T47D (cell line): ENCODE results near the gene SYT8.

Experiments
- DNase-seq, 2 experiments: peaks; one replicate each; pipeline versions ENCODE4 v3.0.0 to v3.0.0-alpha.2; 2011 to 2012; ENCODE audit warnings: low read depth in 1 of 2, low spot score in 1 of 2
- JUND ChIP-seq: IDR thresholded peaks from 2 replicates; pipeline ENCODE4 v1.6.1; 2012; ENCODE audit warnings: low read depth
- in situ Hi-C: cut with HindIII; loops from 2 replicates; pipeline ENCODE4 v1.10.0; 2016; ENCODE audit warnings: low sequenced_read_pairs, low pct_unique_long_range_greater_than_20kb

SYT8 gene

DNA sequence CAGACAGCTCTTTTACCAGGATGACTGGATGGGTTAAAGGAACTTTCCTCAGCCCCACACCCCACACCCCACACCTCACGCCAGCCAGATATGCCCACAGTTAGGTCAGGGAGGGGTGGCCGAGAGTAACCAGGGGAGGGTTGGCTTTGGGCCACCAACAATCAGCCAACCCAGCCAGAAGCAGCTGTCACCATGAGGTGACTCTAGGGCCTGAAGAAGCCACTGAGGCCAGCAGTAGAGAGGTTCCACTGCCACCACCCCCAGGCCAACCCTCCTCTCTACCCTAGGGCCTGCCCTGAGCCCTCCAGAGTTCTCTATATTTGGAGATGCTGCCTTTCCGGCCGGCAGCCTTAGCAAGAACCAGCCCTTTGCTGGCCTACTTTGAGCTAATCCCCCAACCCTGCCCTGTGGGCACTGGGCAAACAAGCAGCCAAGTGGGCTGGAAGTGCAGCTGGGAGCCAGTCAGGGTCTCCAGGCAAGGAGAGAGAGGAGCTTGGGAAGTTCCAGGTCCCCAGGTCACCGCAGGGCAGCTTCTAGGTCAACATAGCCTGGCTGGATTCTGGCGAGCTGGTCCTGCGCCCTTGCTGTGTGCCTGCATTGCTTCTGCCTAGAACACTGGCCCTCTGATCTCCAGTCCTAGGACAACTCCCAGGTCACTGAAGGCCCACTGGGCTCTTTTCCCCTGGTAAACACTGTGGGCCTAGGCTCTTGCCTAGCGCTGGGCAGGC, 12.0 kb upstream of the SYT8 start:
- no peak for DNase-seq
- no peak for TF ChIP-seq JUND
- in situ Hi-C loops = no loop called here

DNA sequence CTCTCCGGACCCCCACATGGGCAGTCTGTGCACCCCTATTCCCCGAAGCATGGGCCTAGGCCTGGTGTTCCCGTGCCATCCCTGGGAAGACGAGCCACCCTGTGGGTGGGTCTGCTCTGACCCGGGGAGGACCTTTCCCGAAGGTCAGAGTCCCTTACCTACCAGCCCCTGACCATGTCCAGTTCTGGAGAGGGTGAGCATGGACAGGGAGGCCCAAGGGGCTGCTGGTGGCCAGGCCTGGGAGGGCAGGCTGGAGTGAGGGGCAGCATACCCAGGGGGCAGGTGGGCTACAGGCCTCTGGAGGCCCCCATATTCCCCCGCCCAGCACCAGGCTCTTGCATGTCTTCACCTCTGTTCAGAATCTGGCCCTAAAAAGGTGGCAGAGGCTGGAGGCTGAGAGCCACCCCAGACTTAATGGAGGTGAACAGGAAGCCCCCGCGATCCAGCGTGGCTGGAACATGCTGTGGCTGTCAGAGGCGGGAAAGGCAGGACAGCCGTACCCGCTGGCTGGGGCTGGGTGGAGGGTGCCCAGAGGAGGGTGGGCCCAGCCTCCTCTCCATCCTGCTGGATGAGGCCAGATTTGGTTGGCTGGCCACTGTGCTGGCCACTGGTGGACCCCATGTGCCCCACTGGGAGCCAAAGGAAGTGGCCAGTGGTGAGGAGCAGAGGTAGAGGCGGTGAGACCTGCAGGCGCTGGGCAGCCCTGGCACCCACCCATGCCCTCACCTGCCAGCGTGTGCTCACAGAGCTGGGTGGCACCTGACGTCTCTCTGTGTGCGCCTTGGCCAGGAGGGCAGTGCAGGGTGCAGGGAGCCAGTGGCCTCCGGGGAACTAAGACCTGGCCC, 11.2 kb upstream of the SYT8 start:
- DNase-seq = no peak
- in situ Hi-C loops = no loop called here

DNA sequence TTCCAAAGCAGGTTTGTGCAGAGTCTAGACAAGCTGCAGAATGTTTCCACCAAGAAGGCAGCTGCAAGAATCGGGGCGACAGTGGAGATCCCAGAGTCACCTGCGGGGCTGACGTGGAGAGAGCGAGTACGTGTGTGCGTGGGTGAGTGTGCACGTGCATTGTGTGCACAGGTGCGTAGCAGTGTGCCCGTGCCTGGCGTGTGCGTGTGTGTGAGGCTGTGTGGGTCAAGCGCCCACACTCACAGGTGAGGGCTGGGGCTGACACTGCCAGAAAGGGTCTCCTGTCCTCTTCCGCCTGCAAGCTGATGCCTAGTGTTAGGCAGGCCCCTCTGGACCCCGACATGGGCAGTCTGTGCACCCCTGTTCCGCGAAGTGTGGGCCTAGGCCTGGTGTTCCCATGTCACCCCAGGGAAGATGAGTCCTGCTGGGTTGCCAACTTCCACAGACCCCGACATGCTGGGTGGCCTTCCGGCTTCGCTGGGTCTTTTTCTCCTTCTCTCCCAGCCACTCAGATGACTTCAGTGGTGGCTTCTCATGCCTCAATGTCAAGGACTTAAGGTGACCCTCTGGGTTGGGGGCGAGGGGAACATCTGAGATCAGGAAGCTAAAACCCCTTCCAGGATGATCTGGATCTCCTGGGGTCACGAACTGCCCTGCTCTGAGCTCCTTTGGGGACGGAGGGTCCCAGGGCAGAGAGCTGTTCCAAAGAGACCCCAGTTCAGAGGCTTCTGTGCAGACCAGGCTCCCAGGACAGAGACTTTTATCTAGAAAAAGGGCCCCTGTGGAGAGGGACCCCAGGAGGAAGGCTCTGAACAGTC, 10.4 kb upstream of the SYT8 start:
- in situ Hi-C loops = no loop called here
- no peak for TF ChIP-seq JUND
- DNase-seq = no peak

More for the DNA sequence above, 11.2 kb upstream of the SYT8 start:
- TF ChIP-seq JUND = no peak

DNA sequence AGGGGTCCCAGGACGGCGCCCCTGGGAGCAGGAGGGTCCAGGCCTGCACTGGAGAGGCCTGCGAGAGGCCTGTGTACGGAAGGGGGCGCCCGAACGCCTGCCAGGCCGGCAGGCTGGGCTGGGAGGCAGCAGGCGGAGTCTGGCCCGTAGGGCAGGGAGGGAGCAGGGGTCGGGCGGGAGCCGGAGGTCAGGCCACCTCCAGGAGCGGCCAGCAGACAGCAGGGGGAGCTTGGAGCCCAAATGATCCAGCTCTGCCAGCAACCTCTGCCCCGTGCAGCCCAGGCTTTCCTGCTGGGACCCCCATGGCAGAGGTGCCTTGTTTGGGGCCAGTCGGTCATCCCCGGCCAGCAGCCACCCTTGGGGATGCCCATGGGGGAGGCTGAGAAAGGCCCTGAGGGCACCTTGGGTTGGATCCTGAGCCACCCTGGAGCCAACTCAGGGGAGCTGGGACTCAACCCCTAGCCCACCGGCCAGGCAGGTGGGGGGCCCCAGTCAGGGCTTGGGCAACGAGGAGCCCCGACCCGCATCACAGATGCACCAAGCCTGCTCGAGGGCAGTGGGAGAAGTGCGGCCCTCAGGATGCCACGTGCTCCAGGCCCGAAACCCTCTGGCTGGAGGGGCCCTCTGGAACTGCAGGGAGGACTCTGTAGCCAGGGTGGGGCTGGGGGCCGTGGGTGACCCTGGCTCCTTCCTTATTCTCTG, 9.6 kb upstream of the SYT8 start:
- in situ Hi-C loops = no loop called here
- no peak for TF ChIP-seq JUND

DNA sequence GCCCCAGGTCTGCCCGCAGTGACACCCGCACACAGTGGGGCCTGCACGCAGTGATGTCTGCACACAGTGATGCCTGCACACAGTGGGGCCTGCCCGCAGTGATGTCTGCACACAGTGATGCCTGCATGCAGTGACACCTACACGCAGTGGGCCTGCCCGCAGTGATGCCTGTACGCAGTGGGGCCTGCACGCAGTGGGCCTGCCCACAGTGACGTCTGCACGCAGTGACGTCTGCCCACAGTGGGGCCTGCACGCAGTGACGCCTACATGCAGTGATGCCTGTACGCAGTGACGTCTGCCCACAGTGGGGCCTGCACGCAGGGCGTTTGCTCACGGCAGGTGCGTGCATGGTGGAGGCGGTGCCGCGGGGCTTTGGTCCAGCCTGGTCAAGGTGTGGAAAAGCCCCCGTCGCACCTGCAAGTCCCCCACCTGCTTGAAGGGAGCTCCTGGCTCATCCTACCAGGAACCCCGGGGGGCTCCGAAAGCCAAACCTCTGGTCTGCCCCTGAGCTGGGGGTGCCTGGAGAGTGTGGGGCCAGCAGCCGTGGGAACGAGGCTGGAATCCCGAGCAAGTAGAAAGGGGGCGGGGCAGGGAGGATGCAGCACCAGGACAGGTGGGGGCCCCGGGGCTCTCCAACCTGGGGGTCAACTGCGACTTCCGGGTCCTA, 8.9 kb upstream of the SYT8 start:
- in situ Hi-C loops = no loop called here
- no peak for TF ChIP-seq JUND
- DNase-seq = no peak

More for the DNA sequence above, 9.6 kb upstream of the SYT8 start:
- peak; percentile 55 to 78 for DNase-seq

DNA sequence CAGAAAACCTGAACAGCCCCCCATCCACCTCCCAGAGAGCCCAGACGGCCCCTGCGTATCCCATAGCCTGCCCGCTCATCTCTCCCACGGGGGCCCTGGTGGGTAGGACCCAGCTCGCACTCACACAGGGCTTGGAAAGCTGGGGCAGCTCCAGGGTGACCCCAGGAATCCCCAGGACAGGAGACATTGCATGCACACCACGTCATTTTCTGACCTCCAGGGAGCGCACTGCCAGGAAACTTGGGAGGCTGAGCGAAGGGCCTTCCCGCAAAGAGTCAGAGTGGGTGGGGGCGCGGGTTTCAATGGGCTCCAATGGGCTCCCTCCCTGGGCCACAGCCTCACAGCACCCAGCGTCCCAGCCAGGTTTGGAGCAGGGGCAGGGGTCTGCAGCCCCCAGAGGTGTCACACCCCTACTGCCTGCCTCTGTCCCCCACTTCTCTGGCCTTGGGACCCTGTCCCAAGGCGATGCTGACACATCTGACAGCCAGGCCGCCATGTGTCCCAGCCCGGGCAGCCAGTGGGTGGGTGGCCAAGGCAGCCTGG, 8.2 kb upstream of the SYT8 start:
- peak; percentile 82 to 92 for DNase-seq
- in situ Hi-C loops = no loop called here
- no peak for TF ChIP-seq JUND

DNA sequence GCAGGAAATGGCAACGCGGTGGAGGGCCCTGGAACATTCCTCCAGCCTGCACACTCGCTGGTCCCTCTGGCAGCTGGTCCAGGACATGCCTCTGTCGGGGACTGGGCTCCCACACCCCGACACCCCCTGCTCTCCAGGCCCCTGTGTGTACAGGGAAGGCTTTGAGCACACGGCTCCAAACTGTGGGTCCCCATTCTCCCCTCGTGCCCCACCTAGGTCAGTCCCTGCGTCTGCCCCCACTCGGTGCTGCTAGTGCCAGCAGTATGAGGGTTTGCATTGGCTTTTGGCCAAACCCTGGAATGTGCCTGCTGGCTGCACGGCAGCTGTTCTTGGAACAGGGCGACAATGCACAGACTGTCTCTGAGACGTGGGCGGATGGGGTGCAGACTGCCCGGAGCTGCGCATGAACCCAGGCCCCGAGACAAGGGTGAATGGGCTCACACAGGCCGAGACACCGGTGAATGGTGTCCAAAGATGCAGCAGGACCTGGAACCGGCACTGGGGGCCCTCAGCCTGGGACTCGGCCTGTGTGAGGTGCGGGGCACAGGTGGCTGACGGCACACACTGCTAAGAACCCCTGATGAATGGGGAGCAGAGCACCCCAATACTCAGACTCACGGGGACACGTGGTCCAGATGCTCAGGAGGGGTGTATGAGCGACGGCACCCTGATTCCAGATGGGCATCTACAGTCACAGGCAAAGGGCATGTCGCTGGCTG, 7.5 kb upstream of the SYT8 start:
- no peak for TF ChIP-seq JUND
- DNase-seq = peak; percentile 79 to 97
- in situ Hi-C loops = no loop called here

DNA sequence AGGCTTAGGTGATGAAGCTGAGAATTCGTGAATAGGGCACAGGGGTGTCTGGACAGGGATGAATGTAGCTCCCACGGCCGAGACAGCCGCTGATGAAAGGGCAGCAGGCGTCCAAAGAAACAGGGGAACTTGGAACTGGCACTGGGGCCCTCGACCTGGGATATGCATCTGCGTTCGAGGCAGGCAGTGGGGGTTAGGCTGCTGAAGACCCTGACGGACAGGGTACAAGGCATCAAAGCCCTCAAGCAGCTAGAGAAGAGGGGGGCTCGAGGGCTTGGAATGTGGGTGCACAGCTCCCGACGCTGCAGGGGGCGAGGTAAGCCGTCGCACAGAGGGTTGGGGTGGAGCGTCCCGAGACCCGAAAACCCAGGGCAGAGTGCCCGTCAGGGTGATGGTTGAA, 6.9 kb upstream of the SYT8 start:
- no peak for TF ChIP-seq JUND
- in situ Hi-C loops = no loop called here
- DNase-seq = no peak

DNA sequence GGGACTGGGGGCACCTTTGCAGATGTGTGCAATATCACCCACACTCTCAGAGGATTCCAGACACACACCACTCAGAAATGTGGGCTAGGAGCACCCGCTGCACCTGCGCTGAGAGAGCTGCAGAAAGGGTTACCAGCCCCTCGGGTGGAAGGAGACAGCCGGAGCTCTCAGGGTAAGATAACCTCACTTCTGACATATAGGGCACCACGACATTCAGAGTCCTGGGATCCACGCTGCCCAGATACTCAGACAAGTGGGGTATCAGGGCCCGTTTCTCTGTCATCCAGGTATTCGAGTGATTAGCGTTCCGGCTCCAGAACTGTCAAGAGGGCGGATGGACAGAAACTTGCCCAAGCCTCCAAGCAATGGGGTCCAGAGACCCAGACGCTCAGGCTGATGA, 6.2 kb upstream of the SYT8 start:
- no peak for DNase-seq
- no peak for TF ChIP-seq JUND
- in situ Hi-C loops = no loop called here

DNA sequence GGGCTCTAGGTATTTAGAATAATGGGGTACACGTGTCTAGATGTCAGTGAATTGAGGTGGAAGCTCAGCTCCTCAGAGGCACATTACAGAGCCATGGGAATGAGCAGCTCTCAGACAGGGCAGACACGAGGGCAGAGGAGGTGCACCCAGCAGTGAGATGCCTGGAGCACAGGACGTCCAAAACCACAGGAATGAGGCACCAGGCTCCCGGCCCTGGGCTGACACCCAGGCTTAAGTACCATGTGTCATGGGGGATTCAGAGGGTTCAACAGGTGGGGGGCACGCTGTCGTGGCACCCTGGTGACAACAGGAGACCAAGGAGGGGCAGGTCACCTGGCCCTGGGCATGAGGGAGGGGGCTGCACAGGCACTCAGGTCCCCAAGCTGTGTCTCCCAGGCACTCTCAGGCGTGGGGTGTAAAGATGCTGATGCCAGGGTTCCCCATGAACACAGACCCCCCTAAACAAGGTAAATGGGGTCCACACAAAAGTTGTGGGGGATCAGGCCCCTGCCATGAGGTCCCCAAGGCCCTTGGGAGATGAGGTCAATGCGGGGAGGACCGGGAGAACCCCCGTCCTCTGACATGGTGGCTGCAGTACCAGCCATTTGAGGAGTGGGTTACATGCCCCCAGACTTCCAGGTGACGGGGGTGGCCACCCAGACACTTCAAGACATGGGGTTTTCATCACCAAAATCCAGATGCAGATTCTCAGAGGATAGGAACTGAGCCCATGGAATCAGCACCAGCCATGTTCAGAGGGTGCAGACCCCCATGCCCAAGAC, 5.6 kb upstream of the SYT8 start:
- DNase-seq = peak; percentile 70 to 93
- no peak for TF ChIP-seq JUND
- in situ Hi-C loops = no loop called here
